Islet of Langerhans (tissue), 1 donor: ENCODE results near the gene TRPM2.
"Not testable (repeated sequence)": the region's sequence is repeated elsewhere in the genome, so short reads cannot be mapped to it uniquely, and the experiment has no call there.

Experiments
- FAIRE-seq: peaks from one replicate; lab custom pipeline; 2011; peaks lifted over from hg19 to GRCh38; lab: Jason Lieb, UNC

The TRPM2 gene

GRCh38 chr21:44335266-44336059, 18.0 kb upstream of the TRPM2 start:
- FAIRE-seq: no peak

- FAIRE-seq: no peak
Observed at GRCh38 chr21:44337449-44337848, 16.0 kb upstream of the TRPM2 start.

- FAIRE-seq: no peak
Observed at GRCh38 chr21:44337941-44338895, 15.2 kb upstream of the TRPM2 start.

GRCh38 chr21:44338971-44339910, 14.2 kb upstream of the TRPM2 start, which contains the start of gene CFAP410:
Gene CFAP410 (minus strand): TSS chr21:44339390. CDS start chr21:44339194, 196 bp downstream.
- FAIRE-seq: no peak

GRCh38 chr21:44341726-44342458, 11.5 kb upstream of the TRPM2 start:
- not testable (repeated sequence) for FAIRE-seq

GRCh38 chr21:44342981-44343380, 10.4 kb upstream of the TRPM2 start:
- FAIRE-seq: not testable (repeated sequence)

- no peak for FAIRE-seq
Observed at GRCh38 chr21:44344541-44345183, 8.8 kb upstream of the TRPM2 start.

GRCh38 chr21:44345495-44345894, 7.9 kb upstream of the TRPM2 start:
- FAIRE-seq: no peak

- no peak for FAIRE-seq
Observed at GRCh38 chr21:44347911-44348451, 5.4 kb upstream of the TRPM2 start.

GRCh38 chr21:44348861-44349260, 4.6 kb upstream of the TRPM2 start:
- no peak for FAIRE-seq

GRCh38 chr21:44349416-44349846, 4.0 kb upstream of the TRPM2 start:
- FAIRE-seq: no peak

GRCh38 chr21:44349847-44350772, 3.3 kb upstream of the TRPM2 start:
- FAIRE-seq: no peak

GRCh38 chr21:44350773-44351481, 2.5 kb upstream of the TRPM2 start:
- FAIRE-seq: no peak

- FAIRE-seq: no peak
Observed at GRCh38 chr21:44351535-44352252, 1.7 kb upstream of the TRPM2 start.

GRCh38 chr21:44352253-44352860, 1.1 kb upstream of the TRPM2 start:
- no peak for FAIRE-seq

- no peak for FAIRE-seq
Observed at GRCh38 chr21:44354001-44354405, 582 bp downstream of the TRPM2 start.
